HFFc6 (cell line): Measurements from ENCODE around the gene C2CD3. TPM values are rescaled to one million over a fixed set of nuclear protein-coding genes. Genes with fewer than 3 reads are reported as not detected.
"Not testable (repeated sequence)": the region's sequence is repeated elsewhere in the genome, so short reads cannot be mapped to it uniquely, and the experiment has no call there.

Experiments used
- DNase-seq: peaks from one replicate; pipeline ENCODE4 v3.0.0-alpha.2; 2018
- H3K27ac Mint-ChIP-seq: 2 replicates; pipeline ENCODE4 v1.8.0; 2020; ENCODE audit warnings: mild to moderate bottlenecking, mixed read lengths
- H3K27me3 Mint-ChIP-seq: 2 replicates; pipeline ENCODE4 v1.8.0; 2021; ENCODE audit warnings: mild to moderate bottlenecking, moderate library complexity, mixed read lengths; ENCODE audit not compliant: insufficient read depth
- H3K36me3 Mint-ChIP-seq: 2 replicates; pipeline ENCODE4 v1.8.0; 2021; ENCODE audit warnings: low read depth, mixed read lengths
- H3K4me1 Mint-ChIP-seq: 2 replicates; pipeline ENCODE4 v1.8.0; 2020; ENCODE audit warnings: low read depth, mixed read lengths
- H3K4me3 Mint-ChIP-seq: 2 replicates; pipeline ENCODE4 v1.8.0; 2020; ENCODE audit warnings: mild to moderate bottlenecking, moderate library complexity, mixed read lengths
- H3K9me3 Mint-ChIP-seq: 2 replicates; pipeline ENCODE4 v1.8.0; 2020; ENCODE audit warnings: mild to moderate bottlenecking, mixed read lengths
- CTCF ChIP-seq: fragments of 200-600 bp; sonication (generic); IDR thresholded peaks from 2 replicates; pipeline ENCODE4 v1.5.0; 2021; ENCODE audit warnings: antibody characterized with exemption, mild to moderate bottlenecking
- total RNA-seq, 6 experiments: library from RNA; stranded (reverse); fragmentation: NEBNext Ultra II Directional; extraction: Animal tissue kit (Norgen Biotek cat#: 25700); gene quantifications; 2 replicates in 1 of 6; 3 replicates in 5 of 6; pipeline ENCODE4 v1.2.3, GENCODE V29; 2021

Gene C2CD3
- total RNA-seq, 6 experiments from 2014 or later = 14.6 to 23.0 (median 17.2) TPM

GRCh38 chr11:74147199-74147929, 23.4 kb downstream of the C2CD3 start:
- Mint-ChIP-seq H3K4me1 (peaks cover 34% of the 10 kb centered on the region), H3K36me3 (peaks cover 11% of the 10 kb centered on the region), H3K27ac (peak overlapping the region; percentile 66), H3K9me3 (no peaks in the 10 kb centered on the region), H3K27me3 (no peaks in the 10 kb centered on the region; the same call in 1 of the 2 replicates), H3K4me3 (peak overlapping the region; percentile 27; the same call in 1 of the 2 replicates)
- no peak for DNase-seq
- no peak for TF ChIP-seq CTCF

- Mint-ChIP-seq H3K27me3 (no peaks in the 10 kb centered on the region; the same call in 1 of the 2 replicates), H3K9me3 (no peaks in the 10 kb centered on the region), H3K4me3 (no peak overlapping the region), H3K27ac (no peak overlapping the region), H3K36me3 (peaks cover 26% of the 10 kb centered on the region), H3K4me1 (peaks cover 62% of the 10 kb centered on the region)
- TF ChIP-seq CTCF = no peak
- DNase-seq = no peak
Measured at GRCh38 chr11:74144592-74144991, 26.2 kb downstream of the C2CD3 start.

- Mint-ChIP-seq H3K4me3 (peak overlapping the region; percentile 13; the same call in 1 of the 2 replicates), H3K4me1 (peaks cover 65% of the 10 kb centered on the region), H3K9me3 (no peaks in the 10 kb centered on the region), H3K36me3 (peaks cover 29% of the 10 kb centered on the region), H3K27me3 (no peaks in the 10 kb centered on the region; the same call in 1 of the 2 replicates), H3K27ac (peak overlapping the region; percentile 6; the same call in 1 of the 2 replicates)
- no peak for TF ChIP-seq CTCF
- DNase-seq = peak; percentile 34
Measured at GRCh38 chr11:74142624-74143023, 28.2 kb downstream of the C2CD3 start.

GRCh38 chr11:74141908-74142307, 28.9 kb downstream of the C2CD3 start:
- H3K27me3 Mint-ChIP-seq = no peaks in the 10 kb centered on the region; the same call in 1 of the 2 replicates
- no peak overlapping the region for H3K4me3 Mint-ChIP-seq
- H3K36me3 Mint-ChIP-seq = peaks cover 32% of the 10 kb centered on the region
- H3K27ac Mint-ChIP-seq = no peak overlapping the region
- TF ChIP-seq CTCF = no peak
- H3K4me1 Mint-ChIP-seq = peaks cover 62% of the 10 kb centered on the region
- DNase-seq = no peak
- no peaks in the 10 kb centered on the region for H3K9me3 Mint-ChIP-seq

- Mint-ChIP-seq H3K27ac (0 out of 2 replicates have a peak overlapping the region, but pooled peaks have one; percentile 72), H3K36me3 (peaks cover 33% of the 10 kb centered on the region), H3K27me3 (no peaks in the 10 kb centered on the region; the same call in 1 of the 2 replicates), H3K4me3 (no peak overlapping the region), H3K4me1 (peaks cover 63% of the 10 kb centered on the region), H3K9me3 (no peaks in the 10 kb centered on the region)
- no peak for TF ChIP-seq CTCF
- DNase-seq = peak; percentile 11
Measured at GRCh38 chr11:74141241-74141695, 29.5 kb downstream of the C2CD3 start.

GRCh38 chr11:74139919-74140431, 30.8 kb downstream of the C2CD3 start:
- Mint-ChIP-seq H3K4me1 (peaks cover 75% of the 10 kb centered on the region), H3K36me3 (peaks cover 35% of the 10 kb centered on the region), H3K27ac (peak overlapping the region; percentile 86; the same call in 1 of the 2 replicates)
- H3K27me3 Mint-ChIP-seq, DNase-seq, H3K9me3 Mint-ChIP-seq, H3K4me3 Mint-ChIP-seq: not testable (repeated sequence)
